A549 (cell line): ENCODE measurements around the gene TMTC2. TPM values are rescaled to one million over a fixed set of nuclear protein-coding genes. Genes with fewer than 3 reads are reported as not detected.

Source experiments
- ATAC-seq, 2 experiments: fragments of 200-7000 bp in 1 of 2; fragments of >200 bp in 1 of 2; cut with Nextera tagmentation in 1 of 2; cut with Tn5 transposase in 1 of 2; 3 replicates each; pipeline versions ENCODE4 v1.8.0 to v1.9.1; 2018 to 2020; ENCODE audit warnings: mild to moderate bottlenecking in 1 of 2, moderate library complexity in 1 of 2
- CTCF ChIA-PET: fragments of 300-600 bp; sonication (Branson Sonifier 250); formaldehyde crosslinking; extraction: SDS; loops from one replicate; lab custom pipeline; 2021; ENCODE audit warnings: antibody characterized with exemption, inconsistent platforms; lab: Yijun Ruan, JAX
- POLR2A ChIA-PET: fragments of 350-600 bp; formaldehyde crosslinking; extraction: SDS; loops from one replicate; lab custom pipeline; 2021; ENCODE audit warnings: antibody characterized with exemption, inconsistent platforms; lab: Yijun Ruan, JAX
- DNase-seq, 2 experiments: peaks; one replicate each; pipeline versions ENCODE4 v3.0.0 to v3.0.0-alpha.2; 2011 to 2016; ENCODE audit warnings: low read depth in 1 of 2, low spot score in 1 of 2
- FAIRE-seq: peaks from 2 replicates; lab custom pipeline; 2011; peaks lifted over from hg19 to GRCh38; lab: Jason Lieb, UNC
- H3K27ac ChIP-seq, 2 experiments: fragments of >200 bp; sonication (Bioruptor Twin); formaldehyde crosslinking; 3 replicates each; pipeline ENCODE4 v1.5.1; 2016 to 2017
- H3K4me1 ChIP-seq: fragments of >200 bp; sonication (Bioruptor Twin); formaldehyde crosslinking; 3 replicates; pipeline ENCODE4 v1.6.1; 2016
- H3K4me2 ChIP-seq: fragments of >200 bp; sonication (Bioruptor Twin); formaldehyde crosslinking; 3 replicates; pipeline ENCODE4 v1.6.1; 2016
- H3K4me3 ChIP-seq: fragments of >200 bp; sonication (Bioruptor Twin); formaldehyde crosslinking; 3 replicates; pipeline ENCODE4 v1.5.1; 2016
- H3K9me3 ChIP-seq: fragments of >200 bp; sonication (Bioruptor Twin); formaldehyde crosslinking; 3 replicates; pipeline ENCODE4 v1.6.1; 2016
- CBX2 ChIP-seq: fragments of 200-600 bp; sonication (generic); IDR thresholded peaks from 2 replicates; pipeline ENCODE4 v1.6.1; 2016; ENCODE audit warnings: low read depth, mild to moderate bottlenecking, borderline replicate concordance
- CBX8 ChIP-seq: fragments of 200-600 bp; sonication (generic); IDR thresholded peaks from 2 replicates; pipeline ENCODE4 v1.6.1; 2016
- CEBPB ChIP-seq, 2 experiments: fragments of >200 bp in 1 of 2; sonication (Bioruptor Twin) in 1 of 2; formaldehyde crosslinking in 1 of 2; IDR thresholded peaks; 2 replicates each; pipeline ENCODE4 v1.6.1; 2012 to 2016
- CHD4 ChIP-seq: fragments of 200-600 bp; sonication (generic); IDR thresholded peaks from 2 replicates; pipeline ENCODE4 v1.6.1; 2016; ENCODE audit warnings: antibody characterized with exemption, mild to moderate bottlenecking, borderline replicate concordance
- EP300 ChIP-seq, 2 experiments: fragments of >200 bp; sonication (Bioruptor Twin); formaldehyde crosslinking; IDR thresholded peaks; 2 replicates in 1 of 2; 3 replicates in 1 of 2; pipeline ENCODE4 v1.6.1; 2016 to 2017
- FOSB ChIP-seq: fragments of 250-450 bp; sonication (Bioruptor Pico); IDR thresholded peaks from 2 replicates; pipeline ENCODE4 v1.5.0; 2020; ENCODE audit warnings: mild to moderate bottlenecking, moderate library complexity
- FOSL2 ChIP-seq, 2 experiments: fragments of 450-650 bp in 1 of 2; fragments of >200 bp in 1 of 2; sonication (Bioruptor Twin) in 1 of 2; formaldehyde crosslinking; IDR thresholded peaks; 2 replicates each; pipeline versions ENCODE4 v1.5.0 to v1.6.1; 2016 to 2020; ENCODE audit warnings: mild to moderate bottlenecking in 1 of 2, moderate library complexity in 1 of 2
- HES2 ChIP-seq: fragments of >200 bp; sonication (Bioruptor Twin); formaldehyde crosslinking; IDR thresholded peaks from 2 replicates; pipeline ENCODE4 v1.6.1; 2016
- HMGXB4 ChIP-seq: fragments of 250-450 bp; sonication (Bioruptor Pico); IDR thresholded peaks from 2 replicates; pipeline ENCODE4 v1.5.0; 2021; ENCODE audit warnings: mild to moderate bottlenecking, moderate library complexity, borderline replicate concordance
- JUN ChIP-seq, 2 experiments: fragments of >200 bp; sonication (Bioruptor Twin); formaldehyde crosslinking; IDR thresholded peaks; 2 replicates in 1 of 2; 3 replicates in 1 of 2; pipeline ENCODE4 v1.6.1; 2016 to 2017
- KDM5A ChIP-seq: fragments of 200-600 bp; sonication (generic); IDR thresholded peaks from 2 replicates; pipeline ENCODE4 v1.6.1; 2016; ENCODE audit warnings: antibody characterized with exemption, mild to moderate bottlenecking
- MAFK ChIP-seq: fragments of 450-650 bp; IDR thresholded peaks from 2 replicates; pipeline ENCODE4 v1.6.1; 2014; ENCODE audit not compliant: partially characterized antibody
- MAZ ChIP-seq: fragments of 150-350 bp; IDR thresholded peaks from 2 replicates; pipeline ENCODE4 v1.6.1; 2014; ENCODE audit warnings: antibody characterized with exemption, low read depth, low read length, borderline replicate concordance
- NPAS2 ChIP-seq: fragments of 250-450 bp; sonication (Bioruptor Pico); IDR thresholded peaks from 2 replicates; pipeline ENCODE4 v1.8.0; 2022; ENCODE audit warnings: mild to moderate bottlenecking, moderate library complexity, borderline replicate concordance
- PHF8 ChIP-seq: fragments of 200-600 bp; sonication (generic); IDR thresholded peaks from 2 replicates; pipeline ENCODE4 v1.6.1; 2016; ENCODE audit warnings: low read depth, mild to moderate bottlenecking, antibody characterized with exemption, moderate library complexity, borderline replicate concordance
- RAD21 ChIP-seq, 2 experiments: fragments of >200 bp in 1 of 2; sonication (Bioruptor Twin) in 1 of 2; formaldehyde crosslinking in 1 of 2; IDR thresholded peaks in 1 of 2; conservative IDR thresholded peaks in 1 of 2; 2 replicates in 1 of 2; 3 replicates in 1 of 2; pipeline ENCODE4 v1.6.1; 2012 to 2018; ENCODE audit warnings: inconsistent platforms in 1 of 2
- RFX5 ChIP-seq: fragments of 450-650 bp; IDR thresholded peaks from 2 replicates; pipeline ENCODE4 v1.7.1; 2014; ENCODE audit warnings: antibody characterized with exemption, mild to moderate bottlenecking, moderate library complexity
- RNF2 ChIP-seq: fragments of 200-600 bp; sonication (generic); IDR thresholded peaks from 2 replicates; pipeline ENCODE4 v1.6.1; 2016; ENCODE audit warnings: low read depth, mild to moderate bottlenecking, antibody characterized with exemption, moderate library complexity, borderline replicate concordance
- SREBF2 ChIP-seq: fragments of 450-650 bp; IDR thresholded peaks from 2 replicates; pipeline ENCODE4 v1.6.1; 2014; ENCODE audit warnings: mild to moderate bottlenecking, moderate library complexity
- ZC3H11A ChIP-seq: fragments of 450-650 bp; IDR thresholded peaks from 2 replicates; pipeline ENCODE4 v1.6.1; 2014; ENCODE audit warnings: antibody characterized with exemption, mild to moderate bottlenecking
- ZNF302 ChIP-seq: fragments of 250-450 bp; sonication (Bioruptor Pico); IDR thresholded peaks from 2 replicates; pipeline ENCODE4 v1.9.0; 2021; ENCODE audit warnings: inconsistent platforms, mild to moderate bottlenecking, moderate library complexity
- whole genome bisulfite sequencing: methylation state at CpG from one replicate; pipeline ENCODE4 v1.1.6; 2017; ENCODE audit errors: missing lambda C conversion rate; 5-methylcytosine and 5-hydroxymethylcytosine counted together
- polyA plus RNA-seq, 4 experiments: library from polyadenylated mRNA; depleted of rRNA in 3 of 4; stranded (reverse); fragments of >200 nt; fragmentation: RNase III in 1 of 4; extraction: RNeasy Plus Mini Kit Qiagen cat#74134 plus additional on column Dnase treatment in 1 of 4; gene quantifications; 2 replicates in 3 of 4; 3 replicates in 1 of 4; pipeline ENCODE4 v1.2.3, GENCODE V29; 2011 to 2017
- TF ChIP-seq, protein P1 (sequence below): IDR thresholded peaks from 2 replicates; pipeline ENCODE4 v1.6.1; 2012
- TF ChIP-seq, protein P2 (sequence below): IDR thresholded peaks from 2 replicates; pipeline ENCODE4 v1.6.1; 2012

TMTC2 gene
- polyA plus RNA-seq, 2 of the 4 experiments (the other 2 are of a cell fraction): 1.8 to 5.3 TPM

DNA sequence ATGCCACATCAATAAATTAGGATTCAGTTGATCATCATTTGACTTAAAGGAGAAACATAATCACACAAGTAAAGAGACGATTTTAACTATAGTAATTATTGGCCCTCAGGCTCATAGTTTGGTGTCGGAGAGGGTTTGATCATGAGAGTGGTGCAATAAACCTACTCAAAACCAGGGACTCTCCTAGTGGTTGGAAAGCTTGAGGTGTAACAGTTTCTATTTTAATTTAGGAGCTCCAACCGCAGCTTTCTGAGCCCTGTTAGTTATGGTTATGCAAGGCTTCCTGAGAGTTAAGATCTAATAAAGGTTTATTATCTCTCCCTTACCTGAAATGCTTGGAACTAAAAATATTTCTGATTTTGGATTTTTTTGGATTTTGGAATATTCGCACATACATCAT, 36.4 kb downstream of the TMTC2 start (continued):
- no peak for TF ChIP-seq KDM5A
- no peak for TF ChIP-seq CBX2

DNA sequence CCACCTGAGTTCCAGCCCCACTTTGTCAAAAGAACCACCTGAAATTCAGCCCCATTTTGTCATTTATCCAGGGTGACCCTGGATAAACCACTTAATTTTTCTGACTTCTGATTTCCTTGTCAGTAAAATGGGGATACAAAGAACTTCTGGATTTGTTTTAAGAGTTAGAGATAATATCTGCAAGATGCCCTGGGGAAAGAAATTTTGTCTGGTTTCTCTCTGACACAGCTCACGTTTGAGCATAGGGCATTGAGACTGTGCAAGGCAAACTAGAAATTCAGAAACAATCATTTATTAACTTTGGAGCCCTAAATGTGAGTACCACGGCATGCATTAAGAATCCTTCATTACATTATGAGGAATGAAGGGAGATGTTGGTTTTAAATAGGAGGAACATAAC, 37.2 kb downstream of the TMTC2 start:
- no peak overlapping the region for H3K4me2 ChIP-seq
- H3K4me3 ChIP-seq: no peak overlapping the region
- FAIRE-seq (no peak), DNase-seq (no peak), ATAC-seq (no peak)
- TF ChIP-seq JUN (IDR thresholded peaks at IDR 0.05): no peak
- TF ChIP-seq RAD21 (conservative IDR thresholded peaks at IDR 0.05 in 1 of 2, IDR thresholded peaks at IDR 0.05 in 1 of 2): no peak
- TF ChIP-seq CHD4: no peak
- TF ChIP-seq, protein P1, sequence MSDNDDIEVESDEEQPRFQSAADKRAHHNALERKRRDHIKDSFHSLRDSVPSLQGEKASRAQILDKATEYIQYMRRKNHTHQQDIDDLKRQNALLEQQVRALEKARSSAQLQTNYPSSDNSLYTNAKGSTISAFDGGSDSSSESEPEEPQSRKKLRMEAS: no peak
- H3K27ac ChIP-seq: no peak overlapping the region
- H3K4me1 ChIP-seq: no peaks in the 10 kb centered on the region
- POLR2A ChIA-PET: no interaction called here
- 30% methylated on average over 2 of the region's 2 CpGs for WGBS
- no peaks in the 10 kb centered on the region for H3K9me3 ChIP-seq
- CTCF ChIA-PET: no interaction called here

GRCh38 chr12:82725741-82726140, 39.0 kb downstream of the TMTC2 start:
- TF ChIP-seq, protein P2, sequence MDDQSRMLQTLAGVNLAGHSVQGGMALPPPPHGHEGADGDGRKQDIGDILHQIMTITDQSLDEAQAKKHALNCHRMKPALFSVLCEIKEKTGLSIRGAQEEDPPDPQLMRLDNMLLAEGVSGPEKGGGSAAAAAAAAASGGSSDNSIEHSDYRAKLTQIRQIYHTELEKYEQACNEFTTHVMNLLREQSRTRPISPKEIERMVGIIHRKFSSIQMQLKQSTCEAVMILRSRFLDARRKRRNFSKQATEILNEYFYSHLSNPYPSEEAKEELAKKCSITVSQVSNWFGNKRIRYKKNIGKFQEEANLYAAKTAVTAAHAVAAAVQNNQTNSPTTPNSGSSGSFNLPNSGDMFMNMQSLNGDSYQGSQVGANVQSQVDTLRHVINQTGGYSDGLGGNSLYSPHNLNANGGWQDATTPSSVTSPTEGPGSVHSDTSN: no peak
- TF ChIP-seq PHF8 (no peak), FOSL2 (IDR thresholded peaks at IDR 0.05) (no peak), FOSL2 (CRISPR knock-in tag; IDR thresholded peaks at IDR 0.05) (no peak), SREBF2 (no peak), MAZ (no peak), RNF2 (no peak), RFX5 (no peak), KDM5A (no peak), JUN (IDR thresholded peaks at IDR 0.05) (no peak), CEBPB (IDR thresholded peaks at IDR 0.05) (no peak), CBX8 (no peak), EP300 (IDR thresholded peaks at IDR 0.05) (no peak), FOSB (CRISPR knock-in tag) (no peak), ZNF302 (no peak), MAFK (no peak), HMGXB4 (CRISPR knock-in tag) (no peak), NPAS2 (CRISPR knock-in tag) (no peak), HES2 (no peak), ZC3H11A (no peak)
- Histone ChIP-seq H3K27ac (no peak overlapping the region), H3K4me2 (no peak overlapping the region), H3K4me1 (no peaks in the 10 kb centered on the region), H3K9me3 (no peaks in the 10 kb centered on the region), H3K4me3 (no peak overlapping the region)
- no peak for DNase-seq
- WGBS: 89% methylated on average over 1 of the region's 1 CpG
- no peak for FAIRE-seq
- POLR2A ChIA-PET: no interaction called here
- CTCF ChIA-PET: no interaction called here
- ATAC-seq: no peak
